ENCODE measurements around the gene MYO9B. TPM values are rescaled to one million over a fixed set of nuclear protein-coding genes. Genes with fewer than 3 reads are reported as not detected.

The MYO9B gene
- total RNA-seq, 1 experiment from 2014 or later, result 79.4 TPM

GRCh38 chr19:17043744-17044143 lies 31.8 kb upstream of the MYO9B start:
- ATAC-seq (no peak), DNase-seq (ENCODE audit: low read depth, low spot score) (no peak)
- ChIA-PET CTCF (no interaction called here), POLR2A (interaction anchor here (0.7 kb wide), 1 partner anchor 31 kb away, joined by 3 read pairs; no protein-coding TSS in a partner anchor)
- TF ChIP-seq, protein P1, sequence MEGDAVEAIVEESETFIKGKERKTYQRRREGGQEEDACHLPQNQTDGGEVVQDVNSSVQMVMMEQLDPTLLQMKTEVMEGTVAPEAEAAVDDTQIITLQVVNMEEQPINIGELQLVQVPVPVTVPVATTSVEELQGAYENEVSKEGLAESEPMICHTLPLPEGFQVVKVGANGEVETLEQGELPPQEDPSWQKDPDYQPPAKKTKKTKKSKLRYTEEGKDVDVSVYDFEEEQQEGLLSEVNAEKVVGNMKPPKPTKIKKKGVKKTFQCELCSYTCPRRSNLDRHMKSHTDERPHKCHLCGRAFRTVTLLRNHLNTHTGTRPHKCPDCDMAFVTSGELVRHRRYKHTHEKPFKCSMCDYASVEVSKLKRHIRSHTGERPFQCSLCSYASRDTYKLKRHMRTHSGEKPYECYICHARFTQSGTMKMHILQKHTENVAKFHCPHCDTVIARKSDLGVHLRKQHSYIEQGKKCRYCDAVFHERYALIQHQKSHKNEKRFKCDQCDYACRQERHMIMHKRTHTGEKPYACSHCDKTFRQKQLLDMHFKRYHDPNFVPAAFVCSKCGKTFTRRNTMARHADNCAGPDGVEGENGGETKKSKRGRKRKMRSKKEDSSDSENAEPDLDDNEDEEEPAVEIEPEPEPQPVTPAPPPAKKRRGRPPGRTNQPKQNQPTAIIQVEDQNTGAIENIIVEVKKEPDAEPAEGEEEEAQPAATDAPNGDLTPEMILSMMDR (IDR thresholded peaks at IDR 0.05), result no peak
- TF ChIP-seq POLR2AphosphoS5 (IDR thresholded peaks at IDR 0.05; ENCODE audit: low read depth, low read length) (no peak), REST (IDR thresholded peaks at IDR 0.05; ENCODE audit: insufficient read depth in 1 of 2, low read depth in 2 of 2, low read length in 1 of 2) (no peak), TCF7L2 (IDR thresholded peaks at IDR 0.05; ENCODE audit: low read depth, low read length) (no peak), SIN3A (IDR thresholded peaks at IDR 0.05; ENCODE audit: borderline replicate concordance, insufficient read depth, low read depth, low read length) (no peak)
- Histone ChIP-seq H3K4me3 (ENCODE audit: low read depth in 2 of 2, low read length in 2 of 2) (no peak overlapping the region), H3K27ac (ENCODE audit: low read length) (no peak overlapping the region), H3K9me3 (ENCODE audit: control insufficient read depth, insufficient read depth, low read depth, low read length) (no peaks in the 10 kb centered on the region), H3K27me3 (ENCODE audit: control insufficient read depth, insufficient read depth, low read length) (no peaks in the 10 kb centered on the region), H3K36me3 (ENCODE audit: control insufficient read depth, insufficient read depth, low read length) (no peaks in the 10 kb centered on the region), H3K4me1 (ENCODE audit: control insufficient read depth, insufficient read depth, low read length) (no peaks in the 10 kb centered on the region)
- in situ Hi-C loops (cut with HindIII; ENCODE audit: low pct_unique_long_range_greater_than_20kb, low sequenced_read_pairs), result no loop called here
- no TSS peak for BruUV-seq (replicated peaks)
- intact Hi-C loops (cut with micrococcal nuclease; ENCODE audit: unreplicated experiment), result loop anchor here (10.0 kb wide), 1 partner anchor 269 kb away; no protein-coding TSS in a partner anchor

DNA sequence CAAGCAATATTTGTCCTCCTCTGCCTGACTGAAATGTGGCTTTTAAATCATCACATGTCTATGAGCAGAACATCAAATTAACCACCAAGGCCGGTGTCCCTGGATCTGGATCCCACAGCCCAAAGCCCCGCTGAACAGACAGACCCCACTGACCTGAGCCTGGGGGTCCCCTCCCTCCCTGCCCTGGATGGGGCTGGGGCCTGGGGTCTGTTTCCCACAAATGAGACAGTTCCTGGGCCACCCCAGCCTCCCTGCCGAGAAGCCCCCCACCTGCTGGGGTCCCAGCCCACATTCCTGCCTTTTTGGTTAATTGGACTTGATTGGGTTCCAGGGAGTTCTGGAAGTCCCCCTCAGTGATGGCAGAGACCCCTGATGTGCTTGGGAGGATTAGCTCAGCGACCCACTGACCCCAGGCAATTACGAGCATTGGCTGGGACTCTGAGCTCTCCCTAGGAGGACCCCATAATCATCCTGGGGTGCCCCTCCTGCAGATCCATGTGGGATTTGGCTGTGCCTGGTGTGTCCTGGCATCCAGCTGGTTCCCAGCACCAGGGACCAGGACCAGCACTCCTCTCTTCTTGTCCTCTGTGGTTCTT lies 29.6 kb upstream of the MYO9B start:
- ATAC-seq, result no peak
- H3K4me1 ChIP-seq (ENCODE audit: control insufficient read depth, insufficient read depth, low read length), result no peaks in the 10 kb centered on the region
- no peaks in the 10 kb centered on the region for H3K36me3 ChIP-seq (ENCODE audit: control insufficient read depth, insufficient read depth, low read length)
- no peaks in the 10 kb centered on the region for H3K27me3 ChIP-seq (ENCODE audit: control insufficient read depth, insufficient read depth, low read length)
- no peaks in the 10 kb centered on the region for H3K9me3 ChIP-seq (ENCODE audit: control insufficient read depth, insufficient read depth, low read depth, low read length)
- TF ChIP-seq, protein P1 (IDR thresholded peaks at IDR 0.05), result no peak
- TF ChIP-seq SIN3A (IDR thresholded peaks at IDR 0.05; ENCODE audit: borderline replicate concordance, insufficient read depth, low read depth, low read length) (no peak), TCF7L2 (IDR thresholded peaks at IDR 0.05; ENCODE audit: low read depth, low read length) (no peak), REST (IDR thresholded peaks at IDR 0.05; ENCODE audit: insufficient read depth in 1 of 2, low read depth in 2 of 2, low read length in 1 of 2) (no peak), POLR2AphosphoS5 (IDR thresholded peaks at IDR 0.05; ENCODE audit: low read depth, low read length) (no peak)
- no peak for DNase-seq (ENCODE audit: low read depth, low spot score)
- H3K4me3 ChIP-seq (ENCODE audit: low read depth in 2 of 2, low read length in 2 of 2), result no peak overlapping the region
- H3K27ac ChIP-seq (ENCODE audit: low read length), result no peak overlapping the region
- CTCF ChIA-PET, result no interaction called here
- no TSS peak for BruUV-seq (replicated peaks)
- in situ Hi-C loops (cut with HindIII; ENCODE audit: low pct_unique_long_range_greater_than_20kb, low sequenced_read_pairs) (no loop called here), intact Hi-C loops (cut with micrococcal nuclease; ENCODE audit: unreplicated experiment) (loop anchor here (10.0 kb wide), 1 partner anchor 271 kb away; no protein-coding TSS in a partner anchor)
- POLR2A ChIA-PET, result no interaction called here

Data from Panc1 (cell line).